Left ventricle myocardium inferior (tissue), 1 donor: ENCODE results near the gene EPB41L4A. TPM values are rescaled to one million over a fixed set of nuclear protein-coding genes. Genes with fewer than 3 reads are reported as not detected.
"Not testable (repeated sequence)": the region's sequence is repeated elsewhere in the genome, so short reads cannot be mapped to it uniquely, and the experiment has no call there.

ENCODE experiments used
- DNase-seq: peaks from one replicate; pipeline ENCODE4 v3.0.0-alpha.2; 2020
- H3K27ac ChIP-seq: fragments of 200-600 bp; replicated peaks from 2 replicates; pipeline ENCODE4 v1.8.0; 2021
- H3K27me3 ChIP-seq: fragments of 200-600 bp; 2 replicates; pipeline ENCODE4 v1.8.0; 2021; ENCODE audit warnings: low read depth
- H3K36me3 ChIP-seq: fragments of 200-600 bp; 2 replicates; pipeline ENCODE4 v1.8.0; 2021
- H3K4me1 ChIP-seq: fragments of 200-600 bp; 2 replicates; pipeline ENCODE4 v1.8.0; 2021
- H3K4me3 ChIP-seq: fragments of 200-600 bp; 2 replicates; pipeline ENCODE4 v1.8.0; 2021; ENCODE audit warnings: mild to moderate bottlenecking, moderate library complexity
- H3K9me3 ChIP-seq: fragments of 200-600 bp; replicated peaks from 2 replicates; pipeline ENCODE4 v1.8.0; 2021
- CTCF ChIP-seq: fragments of 200-600 bp; IDR thresholded peaks from 2 replicates; pipeline ENCODE4 v1.8.0; 2021; ENCODE audit warnings: antibody characterized with exemption, mild to moderate bottlenecking, borderline replicate concordance
- intact Hi-C: fragments of 100-400 bp; cut with micrococcal nuclease; formaldehyde crosslinking; loops from one replicate; pipeline ENCODE4 v1.11.0; 2022
- total RNA-seq: library from RNA; stranded (reverse); fragmentation: NEBNext Ultra II Directional; extraction: Animal tissue kit (Norgen Biotek cat#: 25700); gene quantifications from one replicate; pipeline ENCODE4 v1.2.1, GENCODE V29; 2021
- donor health status: DM: no; HTN: yes; CAD: no; lungs with severe emphysema.

Gene EPB41L4A
- total RNA-seq, 1 donor from 2014 or later = 17.8 TPM

DNA sequence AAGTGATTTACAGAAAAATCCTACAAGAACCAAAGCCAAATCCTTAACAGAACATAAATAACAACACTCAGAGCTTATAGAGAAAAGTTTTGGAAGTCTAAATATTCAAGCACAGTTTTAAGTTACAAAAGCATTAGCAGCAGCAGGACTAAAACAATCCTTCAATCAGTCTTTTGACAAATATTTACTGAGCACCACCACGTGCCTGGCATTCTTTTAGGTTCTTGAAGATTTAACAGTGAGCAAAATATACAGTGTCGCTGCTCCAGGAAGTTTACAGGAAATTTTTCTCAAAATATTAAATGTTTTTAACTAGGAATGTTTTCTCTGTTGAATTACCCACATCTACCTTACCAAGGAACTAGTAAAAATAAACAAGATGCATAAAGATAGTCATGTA is 11.4 kb downstream of the EPB41L4A start:
- Histone ChIP-seq H3K4me3 (no peak overlapping the region), H3K4me1 (peaks cover 42% of the 10 kb centered on the region), H3K36me3 (no peaks in the 10 kb centered on the region), H3K9me3 (no peaks in the 10 kb centered on the region), H3K27me3 (no peaks in the 10 kb centered on the region), H3K27ac (peak overlapping the region; percentile 41)
- no peak for TF ChIP-seq CTCF
- DNase-seq = no peak
- intact Hi-C loops = no loop called here

- Histone ChIP-seq H3K4me1 (peaks cover 37% of the 10 kb centered on the region), H3K27ac (peak overlapping the region; percentile 41), H3K4me3 (no peak overlapping the region), H3K36me3 (no peaks in the 10 kb centered on the region), H3K27me3 (no peaks in the 10 kb centered on the region), H3K9me3 (no peaks in the 10 kb centered on the region)
- DNase-seq = no peak
- intact Hi-C loops = no loop called here
- TF ChIP-seq CTCF = no peak
These were observed 11.8 kb downstream of the EPB41L4A start for GRCh38 chr5:112407240-112407639.

GRCh38 chr5:112403069-112403468 is 16.0 kb downstream of the EPB41L4A start:
- Histone ChIP-seq H3K27me3 (no peaks in the 10 kb centered on the region), H3K27ac (no peak overlapping the region), H3K4me3 (no peak overlapping the region), H3K9me3 (no peaks in the 10 kb centered on the region), H3K36me3 (peaks cover 5% of the 10 kb centered on the region), H3K4me1 (peaks cover 33% of the 10 kb centered on the region)
- intact Hi-C loops = no loop called here
- DNase-seq = no peak
- TF ChIP-seq CTCF = no peak

GRCh38 chr5:112401924-112402323 is 17.2 kb downstream of the EPB41L4A start:
- intact Hi-C loops = no loop called here
- H3K27me3 ChIP-seq = no peaks in the 10 kb centered on the region
- peaks cover 5% of the 10 kb centered on the region for H3K36me3 ChIP-seq
- no peak overlapping the region for H3K4me3 ChIP-seq
- no peaks in the 10 kb centered on the region for H3K9me3 ChIP-seq
- no peak for TF ChIP-seq CTCF
- DNase-seq = no peak
- H3K27ac ChIP-seq = no peak overlapping the region
- H3K4me1 ChIP-seq = peaks cover 22% of the 10 kb centered on the region

DNA sequence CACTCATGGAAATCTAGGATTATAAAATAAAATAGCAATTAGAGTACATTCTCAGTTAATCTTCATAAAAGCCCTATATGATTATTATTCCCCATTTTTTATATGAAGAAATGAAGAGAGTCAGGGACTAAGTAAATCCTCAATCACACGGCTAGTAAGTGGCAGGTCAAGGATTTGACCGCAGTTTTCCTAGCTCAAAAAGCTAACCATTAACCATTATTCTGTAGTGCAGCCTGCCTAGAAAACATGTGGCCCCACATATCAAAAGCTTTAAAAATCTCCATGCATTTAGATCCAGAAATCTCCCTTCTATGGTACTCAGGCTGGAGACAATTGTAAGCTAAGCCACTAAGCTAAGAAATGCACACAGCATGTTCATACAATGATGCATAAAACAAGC is 21.4 kb downstream of the EPB41L4A start:
- H3K9me3 ChIP-seq = no peaks in the 10 kb centered on the region
- TF ChIP-seq CTCF = no peak

GRCh38 chr5:112396430-112396829 is 22.6 kb downstream of the EPB41L4A start:
- intact Hi-C loops = no loop called here
- TF ChIP-seq CTCF = no peak
- Histone ChIP-seq H3K4me3 (no peak overlapping the region), H3K9me3 (no peaks in the 10 kb centered on the region), H3K4me1 (peaks cover 3% of the 10 kb centered on the region), H3K36me3 (peaks cover 5% of the 10 kb centered on the region), H3K27ac (no peak overlapping the region), H3K27me3 (no peaks in the 10 kb centered on the region)
- no peak for DNase-seq

More for the DNA sequence above, 21.4 kb downstream of the EPB41L4A start:
- DNase-seq = no peak
- Histone ChIP-seq H3K36me3 (peaks cover 5% of the 10 kb centered on the region), H3K4me3 (no peak overlapping the region), H3K4me1 (peaks cover 3% of the 10 kb centered on the region), H3K27me3 (no peaks in the 10 kb centered on the region), H3K27ac (no peak overlapping the region)
- intact Hi-C loops = no loop called here

- intact Hi-C loops, H3K27ac ChIP-seq, DNase-seq, H3K4me1 ChIP-seq, H3K9me3 ChIP-seq, H3K36me3 ChIP-seq, H3K4me3 ChIP-seq, H3K27me3 ChIP-seq: not testable (repeated sequence)
These were observed 23.8 kb downstream of the EPB41L4A start for GRCh38 chr5:112395299-112395698.
